ENCODE results near the gene RPS6KA2.

- TF ChIP-seq CTCF (IDR thresholded peaks at IDR 0.05) (no peak), POLR2A (IDR thresholded peaks at IDR 0.05) (no peak)
Observed at GRCh38 chr6:166508726-166509125, 118.3 kb downstream of the RPS6KA2 start.
